NCI-H146 treated with DMSO at 0.1 percent for 48 hours (cell line): ENCODE measurements around the gene UBLCP1.
"Not testable (repeated sequence)": the region's sequence is repeated elsewhere in the genome, so short reads cannot be mapped to it uniquely, and the experiment has no call there.

Experiments
- DNase-seq: peaks from one replicate; lab custom pipeline; 2025; ENCODE audit not compliant: unreplicated experiment; lab: John Stamatoyannopoulos, UW

UBLCP1 gene

DNA sequence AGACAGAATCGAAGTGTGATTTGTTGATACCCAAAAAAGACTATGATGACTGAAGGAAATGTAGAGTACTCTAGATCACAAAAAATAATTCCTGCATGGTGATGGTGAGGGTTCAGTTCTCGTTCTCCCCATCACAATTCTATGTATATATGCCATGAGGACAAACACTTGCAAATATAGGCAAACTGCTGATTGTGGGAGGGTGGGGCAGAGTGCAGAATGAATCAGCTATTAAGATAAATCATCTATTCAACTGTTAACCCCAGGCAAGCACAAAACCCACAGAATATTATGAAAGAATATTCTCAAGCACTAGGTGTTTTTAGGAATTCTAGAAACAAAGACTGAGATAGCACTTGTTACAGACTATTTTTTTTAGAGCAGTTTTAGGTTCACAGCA, 13.9 kb upstream of the UBLCP1 start:
- no peak for DNase-seq

DNA sequence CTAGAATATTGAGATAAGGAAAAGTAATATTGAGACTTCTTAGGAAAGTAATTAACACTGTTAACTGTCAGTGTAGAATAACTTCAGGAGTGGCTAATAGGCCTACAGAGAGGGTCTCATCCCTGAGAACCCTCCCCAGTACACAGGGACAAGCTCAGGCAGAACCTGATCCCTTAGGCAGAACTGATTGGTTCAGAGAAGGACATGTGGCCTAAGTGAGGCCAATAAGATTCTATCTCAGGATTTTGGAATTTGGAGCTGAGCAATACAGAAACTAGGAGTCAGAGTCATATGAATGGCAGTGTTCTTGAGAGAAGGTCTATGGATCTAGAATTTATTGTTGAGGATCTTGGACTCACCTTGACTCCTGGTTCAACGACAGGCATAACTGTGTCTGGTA, 10.9 kb upstream of the UBLCP1 start:
- DNase-seq = no peak

DNA sequence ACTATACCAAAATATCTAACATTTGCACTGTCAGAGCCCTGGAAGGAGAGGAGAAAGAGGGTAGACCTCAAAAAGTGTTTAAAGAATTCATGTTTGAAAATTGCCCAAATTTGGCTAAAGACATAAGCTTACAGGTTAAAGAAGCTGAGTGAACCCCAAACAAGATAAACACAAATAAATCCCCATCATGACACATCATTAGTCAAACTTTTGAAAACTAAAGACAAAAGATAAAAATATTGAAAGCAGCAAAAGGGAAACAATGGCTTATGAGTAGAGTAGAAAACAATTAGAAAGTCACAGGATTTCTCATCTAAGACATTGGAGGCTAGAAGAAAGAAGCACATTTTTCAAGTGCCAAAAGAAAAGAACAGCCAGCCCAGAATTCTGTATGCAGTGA, 6.1 kb upstream of the UBLCP1 start:
- DNase-seq = no peak

- no peak for DNase-seq
Measured at GRCh38 chr5:159257629-159258283, 5.3 kb upstream of the UBLCP1 start.

- no peak for DNase-seq
Measured at GRCh38 chr5:159258361-159258760, 4.7 kb upstream of the UBLCP1 start.

DNA sequence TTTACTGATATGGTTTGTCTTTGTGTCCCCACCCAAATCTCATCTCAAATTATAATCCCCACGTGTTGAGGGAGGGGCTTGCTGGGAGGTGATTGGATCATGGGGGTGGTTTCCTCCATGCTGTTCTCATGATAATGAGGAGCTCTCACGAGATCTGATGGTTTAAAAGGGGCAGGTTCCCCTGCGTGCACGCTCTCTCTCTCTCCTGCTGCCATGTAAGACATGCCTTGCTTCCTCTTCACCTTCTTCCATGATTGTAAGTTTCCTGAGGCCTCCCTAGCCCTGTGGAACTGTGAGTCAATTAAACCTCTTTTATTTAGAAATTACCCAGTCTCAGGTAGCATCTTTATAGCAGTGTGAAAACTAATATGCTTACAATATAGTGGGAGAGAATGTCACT, 2.9 kb upstream of the UBLCP1 start:
- DNase-seq = not testable (repeated sequence)

DNA sequence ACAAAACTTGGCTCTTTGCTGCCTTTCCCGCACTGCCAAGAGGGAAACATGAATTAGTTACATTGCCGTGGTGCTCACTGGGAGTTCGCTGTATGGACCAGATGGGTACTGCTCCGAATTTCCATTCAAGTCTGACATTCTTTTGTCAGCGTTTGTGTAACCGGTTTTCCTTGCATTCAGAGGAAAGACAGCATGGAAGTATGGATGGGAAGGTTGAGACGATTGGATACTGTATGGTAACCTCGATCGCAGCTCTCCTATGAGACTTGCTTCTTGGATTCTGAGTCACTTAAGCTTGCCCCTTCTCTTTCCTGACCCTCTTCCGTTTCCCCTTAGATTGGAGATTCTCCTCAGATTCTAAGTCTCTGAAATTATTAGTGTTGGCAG, 625 bp upstream of the UBLCP1 start:
- DNase-seq = peak; percentile 37

- no peak for DNase-seq
Measured at GRCh38 chr5:159263569-159263905, 447 bp downstream of the UBLCP1 start.

- not testable (repeated sequence) for DNase-seq
Measured at GRCh38 chr5:159266764-159267163, 3.7 kb downstream of the UBLCP1 start.

DNA sequence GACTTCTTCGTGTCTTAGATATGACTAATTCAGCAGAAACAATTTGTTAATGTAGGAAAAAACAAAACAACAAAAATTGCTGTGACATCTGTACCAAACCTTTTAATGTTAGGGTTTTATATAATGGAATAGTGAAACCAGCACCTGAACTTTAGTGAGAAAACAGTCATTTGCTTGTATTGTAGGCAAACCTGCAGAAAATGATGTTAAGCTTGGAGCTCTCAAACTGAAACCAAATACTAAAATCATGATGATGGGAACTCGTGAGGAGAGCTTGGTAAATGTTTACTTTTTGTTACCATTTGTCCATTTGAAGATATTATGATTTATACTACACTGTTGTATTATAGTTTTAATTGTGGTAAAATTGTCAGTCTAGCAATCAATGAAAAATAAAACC, 6.6 kb downstream of the UBLCP1 start:
- no peak for DNase-seq

DNA sequence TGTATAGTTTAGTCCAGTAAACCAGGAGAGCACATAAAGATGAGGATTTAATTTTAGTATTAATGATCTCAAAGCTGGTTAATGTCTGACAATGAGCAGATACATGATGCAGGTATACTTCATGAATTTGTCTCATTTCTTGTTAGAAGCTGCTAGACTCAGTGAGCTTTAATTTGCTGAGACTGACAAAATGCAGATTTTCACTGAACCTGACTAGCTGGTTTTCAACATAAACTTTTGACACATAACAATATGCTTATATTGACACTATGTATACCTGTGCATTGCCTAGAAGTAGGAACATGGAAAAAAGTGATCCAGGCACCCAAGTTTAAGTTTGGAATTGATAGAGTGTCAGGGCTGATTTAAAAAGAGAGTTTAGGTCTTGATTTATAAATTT, 10.8 kb downstream of the UBLCP1 start:
- DNase-seq = no peak

- no peak for DNase-seq
Measured at GRCh38 chr5:159274676-159275075, 11.6 kb downstream of the UBLCP1 start.

DNA sequence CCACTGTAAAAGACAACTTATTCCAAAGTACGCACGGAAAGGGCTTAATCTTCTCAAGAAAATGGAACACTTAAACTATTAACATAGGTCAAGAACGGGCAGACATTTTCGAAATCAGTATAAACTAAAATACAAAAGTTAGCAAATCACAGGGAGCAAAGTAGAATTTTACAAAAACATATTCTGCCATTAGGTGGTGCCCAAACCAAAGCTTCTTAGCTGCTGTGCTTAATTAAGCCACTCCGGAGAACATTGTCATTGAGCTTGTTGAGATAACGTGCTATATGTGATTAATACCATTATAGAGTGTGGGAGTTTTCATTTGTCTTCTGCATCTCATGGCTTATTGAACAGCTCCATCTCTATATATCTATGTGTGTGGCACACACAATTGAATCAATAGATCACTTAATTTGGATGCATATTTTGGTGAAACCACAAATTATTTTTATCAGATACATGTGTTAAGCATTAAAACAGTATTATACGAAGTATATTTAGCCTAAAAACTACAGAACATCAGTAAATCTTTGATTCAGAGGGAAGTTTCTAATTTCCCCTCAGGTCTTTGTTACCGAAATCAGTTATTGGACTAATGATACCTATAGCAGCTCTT, 23.4 kb downstream of the UBLCP1 start:
- no peak for DNase-seq

- no peak for DNase-seq
Measured at GRCh38 chr5:159290741-159291140, 27.7 kb downstream of the UBLCP1 start.

- DNase-seq = no peak
Measured at GRCh38 chr5:159294921-159295320, 31.8 kb downstream of the UBLCP1 start.

- not testable (repeated sequence) for DNase-seq
Measured at GRCh38 chr5:159297300-159297699, 34.2 kb downstream of the UBLCP1 start.

DNA sequence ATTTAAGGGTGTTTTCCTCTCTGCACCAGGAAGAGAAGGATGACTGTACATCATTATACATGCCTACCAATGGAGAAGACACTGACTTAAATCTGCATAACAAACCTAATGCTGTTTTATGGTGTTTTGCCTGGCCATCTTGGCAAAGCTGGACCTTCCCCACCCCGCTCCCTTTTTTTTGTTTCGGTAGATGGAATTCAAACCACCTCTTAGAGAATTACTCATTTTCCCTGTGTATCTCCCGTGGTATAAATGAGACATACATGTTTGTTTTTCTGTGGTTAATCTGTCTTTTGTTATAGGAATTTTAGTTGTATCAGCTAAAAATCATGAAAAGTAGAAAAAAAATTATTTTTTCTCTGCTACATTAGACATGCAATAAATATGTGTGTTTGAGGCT, 38.4 kb downstream of the UBLCP1 start:
- DNase-seq = no peak

DNA sequence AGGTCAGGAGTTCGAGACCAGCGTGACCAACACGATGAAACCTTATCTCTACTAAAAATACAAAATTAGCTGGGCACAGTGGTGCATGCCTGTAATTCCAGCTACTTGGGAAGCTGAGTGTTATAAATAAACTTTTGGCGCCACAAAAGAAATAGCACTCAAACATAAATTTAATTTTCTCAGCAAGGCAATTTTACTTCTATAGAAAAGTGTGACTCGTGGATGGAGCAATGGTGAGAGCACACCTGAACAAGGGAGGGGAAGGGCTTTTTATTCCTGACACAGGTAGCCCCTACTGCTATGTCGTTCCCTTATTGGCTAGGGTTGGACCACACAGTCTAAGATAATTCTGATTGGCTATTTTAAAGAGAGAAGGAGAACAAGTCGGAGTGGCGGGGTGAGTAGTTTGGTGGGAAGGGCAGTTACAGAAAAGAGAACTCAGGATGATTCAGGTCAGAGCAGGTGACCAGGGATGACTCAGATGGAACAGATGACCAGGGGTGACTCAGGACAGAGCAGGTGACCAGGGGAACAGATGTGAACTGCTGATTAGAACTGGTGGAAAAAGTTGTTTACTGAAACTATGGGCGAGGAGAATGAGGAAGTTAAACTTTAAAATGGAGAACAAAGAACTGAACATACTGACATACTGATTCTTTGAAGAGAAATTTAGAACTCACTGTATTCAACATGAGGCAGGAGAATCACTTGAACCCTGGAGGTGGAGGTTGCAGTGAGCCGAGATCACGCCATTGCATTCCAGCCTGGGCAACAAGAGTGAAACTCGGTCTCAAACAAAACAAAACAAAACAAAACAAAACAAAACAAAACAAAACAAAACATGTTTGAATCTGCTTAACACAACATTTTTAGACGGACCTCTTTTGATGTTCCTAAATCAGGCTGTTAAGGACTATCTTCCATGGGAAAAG, 39.1 kb downstream of the UBLCP1 start:
- not testable (repeated sequence) for DNase-seq

DNA sequence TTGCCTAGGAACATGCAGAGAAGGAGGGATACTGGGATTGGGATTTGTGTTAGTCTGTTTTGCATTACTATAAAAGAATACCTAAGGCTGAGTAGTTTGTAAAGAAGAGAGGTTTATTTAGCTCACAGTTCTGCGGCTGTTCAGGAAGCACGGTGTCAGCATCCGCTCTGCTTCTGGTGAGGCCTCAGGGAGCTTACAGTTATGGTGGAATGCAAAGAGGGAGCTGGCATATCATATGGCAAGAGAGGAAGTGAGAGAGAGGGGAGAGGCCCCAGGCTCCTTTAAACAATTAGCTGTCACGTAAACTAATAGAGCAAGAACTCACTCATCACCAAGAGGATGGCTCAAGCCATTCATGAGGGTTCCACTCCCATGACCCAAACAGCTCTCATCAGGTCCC, 40.2 kb downstream of the UBLCP1 start:
- DNase-seq = no peak

- DNase-seq = no peak
Measured at GRCh38 chr5:159304961-159305595, 42.0 kb downstream of the UBLCP1 start.

- no peak for DNase-seq
Measured at GRCh38 chr5:159309689-159310433, 46.8 kb downstream of the UBLCP1 start.
